ENCODE data around the gene ARHGAP20.

DNA sequence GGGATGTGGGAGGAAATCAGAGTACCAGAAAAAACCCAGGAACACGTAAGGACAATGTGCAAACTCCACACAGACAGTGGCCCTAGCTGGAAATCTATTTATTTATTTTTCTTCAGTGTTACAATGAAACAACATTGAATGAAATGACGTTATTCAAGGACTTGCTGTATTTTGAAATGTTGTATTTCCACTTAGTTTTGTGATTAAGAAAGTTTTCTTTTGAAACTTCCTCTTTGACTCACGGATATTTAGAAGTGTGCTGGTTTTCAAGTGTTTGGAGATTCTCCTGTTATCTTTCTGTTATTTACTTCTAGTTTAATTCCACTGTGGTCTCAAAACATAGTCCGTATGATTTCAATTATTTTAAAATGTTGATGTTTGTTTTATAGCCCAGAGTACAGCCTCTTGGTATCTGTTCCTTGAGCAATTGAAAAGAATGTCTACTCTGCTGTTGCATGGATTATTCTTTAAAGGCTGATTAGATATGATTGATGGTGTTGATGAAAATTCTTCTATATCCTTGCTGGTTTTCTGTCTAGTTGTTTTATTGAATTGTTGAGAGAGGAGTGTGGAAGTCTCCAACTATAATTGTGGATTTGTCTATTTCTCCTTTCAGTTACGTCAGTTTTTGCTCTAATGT lies 141.0 kb downstream of the ARHGAP20 start:
- no peak for TF ChIP-seq EZH2phosphoT487 (IDR thresholded peaks at IDR 0.05; ENCODE audit: insufficient read depth, low read depth)
- TF ChIP-seq EZH2 (IDR thresholded peaks at IDR 0.05; ENCODE audit: insufficient read depth, poor library complexity, severe bottlenecking), result no peak

Data from GM23248 (cell line).